ENCODE measurements around the gene PNLDC1.

- no peak for TF ChIP-seq CTCF (IDR thresholded peaks at IDR 0.05)
- no peak for TF ChIP-seq POLR2A (IDR thresholded peaks at IDR 0.05)
- TF ChIP-seq POLR2AphosphoS5 (IDR thresholded peaks at IDR 0.05), result no peak
These were observed 58.2 kb downstream of the PNLDC1 start for GRCh38 chr6:159858259-159858658.
